GM12873 (cell line): Measurements from ENCODE around the gene PTH2R.

Experiments used
- TF ChIP-seq, protein P1 (sequence below): IDR thresholded peaks from 2 replicates; pipeline ENCODE4 v1.5.1; 2012; ENCODE audit warnings: low read depth, mild to moderate bottlenecking, moderate library complexity, low read length, control low read depth; ENCODE audit not compliant: insufficient read depth; ENCODE audit errors: missing control alignments

The PTH2R gene

DNA sequence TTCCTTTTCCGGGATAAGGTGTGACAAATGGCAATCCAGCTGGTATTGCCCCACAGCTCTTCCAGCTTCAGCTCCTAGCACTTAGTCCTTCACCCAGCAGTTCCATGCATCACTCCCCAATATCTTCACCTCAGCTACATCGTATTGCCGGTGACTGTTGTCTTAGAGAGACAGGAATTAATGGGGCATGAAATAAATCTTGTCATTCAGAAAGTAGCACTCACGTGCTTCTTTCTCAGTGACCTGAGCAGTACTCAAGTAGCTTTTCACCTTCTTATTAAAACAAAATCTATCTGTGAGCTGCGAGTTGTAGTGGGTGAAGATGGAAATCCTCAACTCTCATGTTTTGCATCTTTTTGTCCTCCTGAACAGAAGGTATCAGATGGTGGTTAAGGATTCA lies 72.8 kb downstream of the PTH2R start:
- TF ChIP-seq, protein P1, sequence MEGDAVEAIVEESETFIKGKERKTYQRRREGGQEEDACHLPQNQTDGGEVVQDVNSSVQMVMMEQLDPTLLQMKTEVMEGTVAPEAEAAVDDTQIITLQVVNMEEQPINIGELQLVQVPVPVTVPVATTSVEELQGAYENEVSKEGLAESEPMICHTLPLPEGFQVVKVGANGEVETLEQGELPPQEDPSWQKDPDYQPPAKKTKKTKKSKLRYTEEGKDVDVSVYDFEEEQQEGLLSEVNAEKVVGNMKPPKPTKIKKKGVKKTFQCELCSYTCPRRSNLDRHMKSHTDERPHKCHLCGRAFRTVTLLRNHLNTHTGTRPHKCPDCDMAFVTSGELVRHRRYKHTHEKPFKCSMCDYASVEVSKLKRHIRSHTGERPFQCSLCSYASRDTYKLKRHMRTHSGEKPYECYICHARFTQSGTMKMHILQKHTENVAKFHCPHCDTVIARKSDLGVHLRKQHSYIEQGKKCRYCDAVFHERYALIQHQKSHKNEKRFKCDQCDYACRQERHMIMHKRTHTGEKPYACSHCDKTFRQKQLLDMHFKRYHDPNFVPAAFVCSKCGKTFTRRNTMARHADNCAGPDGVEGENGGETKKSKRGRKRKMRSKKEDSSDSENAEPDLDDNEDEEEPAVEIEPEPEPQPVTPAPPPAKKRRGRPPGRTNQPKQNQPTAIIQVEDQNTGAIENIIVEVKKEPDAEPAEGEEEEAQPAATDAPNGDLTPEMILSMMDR, result no peak

DNA sequence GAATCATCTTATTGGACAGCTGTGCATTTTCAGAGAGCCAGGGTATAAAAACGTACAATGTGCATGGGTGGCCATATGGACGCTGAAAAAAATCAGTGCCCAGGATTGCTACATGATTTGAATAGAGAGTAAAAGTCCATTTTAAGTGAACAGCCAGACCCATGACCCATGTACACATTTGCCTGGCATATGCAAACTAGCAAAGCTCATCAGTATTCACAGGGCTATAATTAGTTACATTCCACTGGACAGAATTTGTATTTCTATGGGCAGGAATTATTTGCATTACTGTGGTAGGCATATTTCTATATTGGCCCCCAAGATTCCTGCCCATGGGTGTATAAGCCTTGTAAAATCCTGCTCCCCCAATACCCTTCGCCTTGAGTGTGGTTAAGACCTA lies 78.8 kb downstream of the PTH2R start:
- TF ChIP-seq, protein P1, result no peak

DNA sequence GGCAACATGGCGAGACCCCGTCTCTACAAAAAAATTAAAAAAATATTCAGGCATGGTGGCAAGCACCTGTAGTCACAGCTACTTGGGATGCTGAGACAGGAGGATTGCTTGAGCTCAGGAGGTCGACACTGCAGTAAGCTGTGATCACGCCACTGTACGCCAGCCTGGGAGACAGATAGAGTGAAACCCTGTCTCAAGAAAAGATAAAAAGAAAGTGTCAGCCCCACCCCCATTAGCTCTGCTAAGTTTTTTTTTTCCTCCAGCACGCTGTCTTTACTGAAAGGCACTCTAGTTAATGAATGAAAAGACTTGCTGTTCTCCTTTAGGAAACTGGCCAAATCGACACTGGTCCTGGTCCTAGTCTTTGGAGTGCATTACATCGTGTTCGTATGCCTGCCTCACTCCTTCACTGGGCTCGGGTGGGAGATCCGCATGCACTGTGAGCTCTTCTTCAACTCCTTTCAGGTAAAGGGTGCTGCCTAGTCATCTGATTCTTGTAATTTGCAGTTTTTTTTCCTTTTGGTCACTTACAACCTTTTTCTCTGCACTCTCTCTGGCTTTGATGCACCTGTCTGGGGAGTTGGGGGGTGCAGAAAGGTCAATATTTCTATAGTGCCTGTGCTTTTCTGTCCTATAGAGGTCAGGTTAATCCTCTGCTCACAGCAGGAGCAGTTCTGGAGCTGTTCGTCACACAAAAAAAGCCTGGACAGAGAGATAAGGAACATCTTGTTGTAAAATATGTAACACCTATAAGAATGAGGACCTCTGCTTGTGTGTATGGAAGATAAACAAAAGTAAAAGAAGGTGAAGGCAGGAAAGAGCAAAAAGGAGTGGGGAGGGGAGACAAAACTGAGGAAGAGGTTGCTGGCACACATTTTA lies 82.3 kb downstream of the PTH2R start:
- TF ChIP-seq, protein P1, result no peak

DNA sequence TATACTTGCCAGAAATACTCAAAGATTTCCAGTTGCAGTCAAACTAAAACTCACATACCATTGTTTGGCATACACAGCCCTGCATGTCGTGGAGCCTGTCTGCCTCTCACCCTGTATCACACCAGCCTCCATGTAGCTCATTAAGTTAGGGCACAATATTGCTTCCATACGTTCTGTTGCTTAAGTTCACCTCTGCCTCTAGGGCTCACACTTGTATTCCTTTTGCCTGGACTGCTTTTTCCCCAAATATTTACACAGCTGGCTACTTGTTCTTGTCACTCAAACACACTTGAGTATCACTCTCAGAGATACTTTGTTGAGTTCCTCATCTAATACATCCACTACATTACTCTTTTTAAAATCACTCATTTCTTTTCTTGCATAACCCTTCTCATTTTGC lies 83.1 kb downstream of the PTH2R start:
- TF ChIP-seq, protein P1, result no peak

DNA sequence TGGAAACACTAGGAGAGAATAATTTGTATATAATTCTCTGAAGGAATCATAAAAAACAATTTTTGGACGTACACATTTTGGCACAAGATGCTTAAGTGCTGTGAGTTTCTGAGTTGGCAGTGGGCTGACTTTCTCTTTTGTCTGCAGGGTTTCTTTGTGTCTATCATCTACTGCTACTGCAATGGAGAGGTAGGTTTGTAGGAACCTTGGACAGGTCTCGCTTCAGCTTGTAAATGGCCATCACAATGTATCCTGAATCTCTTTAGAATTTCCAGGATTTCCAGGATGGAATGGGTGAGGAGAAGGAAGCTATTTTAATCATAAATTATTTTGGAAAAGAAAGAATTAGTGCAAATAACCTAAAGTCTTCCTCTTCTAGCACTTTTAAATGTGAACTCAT lies 83.9 kb downstream of the PTH2R start:
- TF ChIP-seq, protein P1, result no peak

DNA sequence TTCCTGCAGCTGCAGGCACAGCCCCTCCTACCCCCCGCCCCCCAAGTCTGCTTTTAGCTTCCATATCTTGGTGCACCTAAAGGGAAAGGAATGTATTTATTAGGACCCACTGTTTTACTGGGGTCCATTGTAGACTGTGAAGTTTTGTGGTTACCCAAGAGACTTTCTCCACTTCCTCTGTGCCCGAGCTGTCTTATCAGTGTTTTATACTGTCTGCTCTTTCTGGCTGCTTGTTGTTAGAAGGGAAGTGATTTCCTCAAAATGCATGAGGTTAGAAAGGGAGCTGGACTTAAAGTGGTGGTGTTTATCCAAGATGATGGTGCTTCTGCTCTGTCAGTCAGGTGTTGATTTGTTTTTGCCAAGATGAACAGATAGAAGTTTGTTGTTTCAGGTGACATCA lies 85.0 kb downstream of the PTH2R start:
- TF ChIP-seq, protein P1, result no peak

DNA sequence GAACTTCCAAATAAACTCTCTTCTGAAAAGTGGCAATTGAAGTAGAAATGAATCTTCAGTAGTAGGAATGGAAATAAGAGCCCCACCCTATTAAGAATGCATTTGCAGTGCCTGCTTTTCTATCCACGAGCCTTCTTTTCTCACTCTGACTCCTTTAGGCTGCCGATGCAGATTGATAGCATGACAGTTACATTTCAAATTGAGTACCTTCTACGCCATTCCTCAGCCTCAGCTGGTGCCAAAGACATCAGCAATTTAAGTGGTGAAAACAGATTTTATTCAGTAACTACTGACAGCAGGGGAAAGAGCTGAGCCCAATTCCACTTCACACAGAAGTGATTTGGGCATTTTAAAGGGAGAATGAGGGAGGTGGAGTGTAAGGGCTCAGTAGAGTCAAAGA lies 85.5 kb downstream of the PTH2R start:
- TF ChIP-seq, protein P1, result no peak
